MM.1S (cell line): Measurements from ENCODE around the gene GIT1.

Experiments used
- DNase-seq: peaks from one replicate; pipeline ENCODE4 v3.0.0-alpha.2; 2015
- H2AFZ ChIP-seq: fragments of 300-600 bp; sonication (generic); 2 replicates; pipeline ENCODE4 v1.6.0; 2016; ENCODE audit warnings: antibody characterized with exemption, low read length
- H3F3A ChIP-seq: fragments of 300-600 bp; sonication (generic); 2 replicates; pipeline ENCODE4 v1.6.1; 2016; ENCODE audit warnings: mild to moderate bottlenecking, antibody characterized with exemption, low read length, moderate library complexity, mixed read lengths; ENCODE audit not compliant: insufficient read depth
- H3K27ac ChIP-seq: fragments of 300-600 bp; sonication (generic); 2 replicates; pipeline ENCODE4 v1.5.1; 2016; ENCODE audit warnings: mild to moderate bottlenecking, low read length
- H3K27me3 ChIP-seq: fragments of 300-600 bp; sonication (generic); replicated peaks from 2 replicates; pipeline ENCODE4 v1.6.0; 2016; ENCODE audit warnings: low read length; ENCODE audit not compliant: insufficient read depth
- H3K36me3 ChIP-seq: fragments of 300-600 bp; sonication (generic); replicated peaks from 2 replicates; pipeline ENCODE4 v1.6.1; 2016; ENCODE audit warnings: mild to moderate bottlenecking, low read length, mixed read lengths; ENCODE audit not compliant: insufficient read depth
- H3K4me1 ChIP-seq: fragments of 300-600 bp; sonication (generic); 2 replicates; pipeline ENCODE4 v1.6.1; 2016; ENCODE audit warnings: low read length, mixed read lengths
- H3K4me2 ChIP-seq: fragments of 300-600 bp; sonication (generic); 2 replicates; pipeline ENCODE4 v1.6.0; 2016; ENCODE audit warnings: low read depth, low read length
- H3K4me3 ChIP-seq: fragments of 300-600 bp; sonication (generic); 2 replicates; pipeline ENCODE4 v1.5.1; 2016; ENCODE audit warnings: low read length, mixed read lengths
- H3K79me2 ChIP-seq: fragments of 300-600 bp; sonication (generic); 2 replicates; pipeline ENCODE4 v1.6.1; 2016; ENCODE audit warnings: mixed run types, low read length, mixed read lengths
- H3K9ac ChIP-seq: fragments of 300-600 bp; sonication (generic); 2 replicates; pipeline ENCODE4 v1.6.1; 2016; ENCODE audit warnings: low read length, mixed read lengths
- H3K9me2 ChIP-seq: fragments of 300-600 bp; sonication (generic); replicated peaks from 2 replicates; pipeline ENCODE4 v1.6.1; 2016; ENCODE audit warnings: mild to moderate bottlenecking, low read length, mixed read lengths; ENCODE audit not compliant: insufficient read depth
- H3K9me3 ChIP-seq: fragments of 300-600 bp; sonication (generic); replicated peaks from 2 replicates; pipeline ENCODE4 v1.6.1; 2016; ENCODE audit warnings: mild to moderate bottlenecking, low read length, mixed read lengths; ENCODE audit not compliant: insufficient read depth
- H4K20me1 ChIP-seq: fragments of 300-600 bp; sonication (generic); 2 replicates; pipeline ENCODE4 v1.6.1; 2016; ENCODE audit warnings: mild to moderate bottlenecking, low read length, moderate library complexity, mixed read lengths; ENCODE audit not compliant: insufficient read depth
- CTCF ChIP-seq: fragments of 300-600 bp; sonication (generic); IDR thresholded peaks from 2 replicates; pipeline ENCODE4 v1.5.1; 2016; ENCODE audit warnings: antibody characterized with exemption, low read length, mixed read lengths
- EZH2 ChIP-seq: fragments of 300-600 bp; sonication (generic); optimal IDR thresholded peaks from 2 replicates; pipeline ENCODE3; 2017; ENCODE audit warnings: low read depth, mild to moderate bottlenecking, antibody characterized with exemption, low read length, mixed read lengths
- EZH2phosphoT487 ChIP-seq: fragments of 300-600 bp; sonication (generic); IDR thresholded peaks from 2 replicates; pipeline ENCODE4 v1.6.1; 2018; ENCODE audit warnings: antibody characterized with exemption, low read length

Gene GIT1

GRCh38 chr17:29608986-29609385, 19.5 kb upstream of the GIT1 start:
- Histone ChIP-seq H3K36me3 (no peaks in the 10 kb centered on the region), H3F3A (no peaks in the 10 kb centered on the region), H4K20me1 (no peaks in the 10 kb centered on the region), H3K27ac (no peak overlapping the region), H3K9me2 (no peaks in the 10 kb centered on the region), H3K4me2 (no peak overlapping the region), H3K9me3 (no peaks in the 10 kb centered on the region), H3K4me1 (0 out of 2 replicates have a peak, but pooled peaks cover 3% of the 10 kb centered on the region), H3K79me2 (no peaks in the 10 kb centered on the region), H3K4me3 (no peak overlapping the region), H2AFZ (no peak overlapping the region), H3K27me3 (no peaks in the 10 kb centered on the region), H3K9ac (no peak overlapping the region)
- TF ChIP-seq EZH2 (no peak), CTCF (no peak), EZH2phosphoT487 (no peak)
- no peak for DNase-seq

- Histone ChIP-seq H3K27ac (no peak overlapping the region), H3K9me3 (no peaks in the 10 kb centered on the region), H3K4me2 (no peak overlapping the region), H2AFZ (no peak overlapping the region), H3K27me3 (no peaks in the 10 kb centered on the region), H3F3A (no peaks in the 10 kb centered on the region), H3K4me3 (no peak overlapping the region), H3K9me2 (no peaks in the 10 kb centered on the region), H3K9ac (no peak overlapping the region), H4K20me1 (no peaks in the 10 kb centered on the region), H3K4me1 (no peaks in the 10 kb centered on the region), H3K36me3 (no peaks in the 10 kb centered on the region), H3K79me2 (no peaks in the 10 kb centered on the region)
- no peak for TF ChIP-seq CTCF
- no peak for TF ChIP-seq EZH2
- TF ChIP-seq EZH2phosphoT487 = no peak
- no peak for DNase-seq
Observed at GRCh38 chr17:29607557-29608195, 18.2 kb upstream of the GIT1 start.

- Histone ChIP-seq H3K4me1 (peaks cover 14% of the 10 kb centered on the region), H3K79me2 (no peaks in the 10 kb centered on the region), H3F3A (0 out of 2 replicates have a peak, but pooled peaks cover 5% of the 10 kb centered on the region), H2AFZ (no peak overlapping the region), H3K4me2 (no peak overlapping the region), H3K9me2 (no peaks in the 10 kb centered on the region), H4K20me1 (no peaks in the 10 kb centered on the region), H3K36me3 (no peaks in the 10 kb centered on the region), H3K27me3 (no peaks in the 10 kb centered on the region), H3K9me3 (no peaks in the 10 kb centered on the region), H3K9ac (no peak overlapping the region), H3K4me3 (no peak overlapping the region), H3K27ac (no peak overlapping the region)
- TF ChIP-seq CTCF (no peak), EZH2phosphoT487 (no peak), EZH2 (no peak)
- DNase-seq = no peak
Observed at GRCh38 chr17:29603109-29603674, 13.7 kb upstream of the GIT1 start.
